GM12873 (cell line): ENCODE results near the gene TSC22D1.

Source experiments
- CTCF ChIP-seq: IDR thresholded peaks from 2 replicates; pipeline ENCODE4 v1.5.1; 2012; ENCODE audit warnings: low read depth, mild to moderate bottlenecking, moderate library complexity, low read length, control low read depth; ENCODE audit not compliant: insufficient read depth; ENCODE audit errors: missing control alignments

The TSC22D1 gene

GRCh38 chr13:44422755-44423643, 153.1 kb downstream of the TSC22D1 start:
- no peak for TF ChIP-seq CTCF

DNA sequence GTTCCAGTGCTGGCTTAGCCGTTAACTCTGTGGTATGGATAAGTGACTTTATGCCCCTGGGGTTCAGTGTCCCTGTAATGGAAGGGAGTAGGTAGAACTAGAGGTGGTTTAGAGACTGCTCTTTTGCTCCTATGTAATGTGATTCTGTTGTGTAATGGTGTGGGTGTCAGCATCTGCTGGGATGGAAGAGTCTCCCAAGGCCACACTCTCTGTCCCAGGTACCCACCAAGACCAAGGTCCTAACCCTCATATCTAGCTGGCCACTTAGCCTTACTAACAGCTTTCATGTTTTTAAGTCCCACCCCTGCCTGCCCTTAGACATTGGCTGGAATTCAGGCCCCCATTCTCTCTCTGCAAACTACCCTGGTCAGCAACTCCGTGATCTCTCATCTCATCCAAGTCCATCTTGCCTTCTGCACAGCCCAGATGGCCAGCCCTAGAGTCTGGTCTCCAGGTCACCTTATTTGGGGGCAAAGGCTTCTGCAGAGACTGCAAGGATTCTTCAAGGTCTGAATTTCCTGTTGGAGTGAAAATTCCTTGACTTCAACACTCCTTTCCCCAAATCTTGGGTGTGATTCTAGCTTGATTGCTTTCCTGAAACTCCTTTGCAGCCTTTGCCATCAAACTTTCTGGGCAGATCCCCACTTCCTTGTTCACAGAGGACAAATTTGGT, 154.1 kb downstream of the TSC22D1 start:
- no peak for TF ChIP-seq CTCF

GRCh38 chr13:44420376-44421220, 155.5 kb downstream of the TSC22D1 start:
- TF ChIP-seq CTCF, result no peak

GRCh38 chr13:44417876-44418275, 158.3 kb downstream of the TSC22D1 start:
- no peak for TF ChIP-seq CTCF

- no peak for TF ChIP-seq CTCF
Observed at GRCh38 chr13:44417446-44417845, 158.7 kb downstream of the TSC22D1 start.

GRCh38 chr13:44416744-44417143, 159.4 kb downstream of the TSC22D1 start:
- no peak for TF ChIP-seq CTCF

DNA sequence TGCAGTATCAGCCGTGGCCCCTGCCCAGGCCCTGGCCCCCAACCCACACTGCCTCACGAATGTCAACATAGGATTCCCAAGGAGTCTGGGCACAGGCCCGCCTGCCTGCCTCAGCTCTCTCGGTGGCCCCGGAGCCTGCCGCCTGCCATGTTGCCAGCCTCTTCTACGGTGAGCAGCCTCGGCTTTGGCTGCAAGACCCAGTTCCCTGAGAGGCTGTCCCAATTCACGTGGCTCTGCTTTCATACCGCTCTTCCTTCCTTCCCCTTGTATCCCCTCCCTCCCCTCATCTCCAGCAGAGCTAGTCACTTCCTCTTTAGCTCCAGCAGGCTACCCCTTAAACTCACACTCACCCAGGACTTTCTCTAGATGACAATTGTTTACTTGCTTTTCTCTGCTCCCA, 159.8 kb downstream of the TSC22D1 start:
- no peak for TF ChIP-seq CTCF
